Superior temporal gyrus (tissue), 1 donor: ENCODE measurements around the gene VMP1.

Experiments used
- DNase-seq: peaks from one replicate; pipeline ENCODE4 v3.0.0-alpha.2; 2016; ENCODE audit errors: extremely low spot score

Gene VMP1

DNA sequence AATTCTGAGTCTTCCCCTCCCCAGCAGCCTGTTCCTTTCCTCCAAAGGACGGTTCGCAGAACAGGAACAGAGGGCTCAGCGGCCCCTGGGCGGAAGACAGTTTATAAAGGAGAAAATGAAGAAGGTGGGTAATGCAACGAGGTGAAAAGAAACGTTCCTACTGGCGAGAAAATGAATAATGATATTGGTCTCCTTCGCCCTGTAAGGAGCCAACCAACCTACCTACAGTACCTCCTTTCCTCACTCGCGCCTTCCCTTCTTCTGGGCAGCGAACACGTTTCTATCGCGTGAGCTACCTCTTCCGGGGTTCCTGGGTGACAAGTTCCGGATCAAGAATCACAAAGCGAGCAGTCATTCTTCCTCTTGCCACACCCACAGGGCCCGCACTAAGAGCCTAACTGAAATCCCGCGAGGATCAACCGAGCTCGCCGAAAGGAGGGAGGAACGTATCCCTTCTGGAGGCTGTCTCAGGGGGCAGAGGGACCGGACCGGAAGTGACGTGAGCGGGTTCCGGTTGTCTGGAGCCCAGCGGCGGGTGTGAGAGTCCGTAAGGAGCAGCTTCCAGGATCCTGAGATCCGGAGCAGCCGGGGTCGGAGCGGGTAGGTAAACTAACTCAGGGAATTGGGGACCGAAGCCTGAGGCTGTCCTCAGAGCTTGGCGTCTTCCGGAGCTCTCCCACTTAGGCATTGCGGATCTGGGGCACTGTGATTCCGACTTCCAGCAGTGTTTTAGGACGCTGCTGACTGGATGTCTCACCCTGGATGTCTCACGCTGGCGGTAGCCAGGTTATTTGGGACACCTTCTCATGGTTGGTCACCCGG lies at the start of gene VMP1, which contains the start of gene PTRH2:
Gene VMP1, plus strand, starts transcription at position 506 of the 822 bp plus-strand sequence. CDS start 23,793 bp downstream, outside the sequence.
Gene PTRH2, minus strand, starts transcription at position 282 of the 822 bp plus-strand sequence. CDS start 9,452 bp downstream, outside the sequence.
- peak; percentile 100 for DNase-seq

DNA sequence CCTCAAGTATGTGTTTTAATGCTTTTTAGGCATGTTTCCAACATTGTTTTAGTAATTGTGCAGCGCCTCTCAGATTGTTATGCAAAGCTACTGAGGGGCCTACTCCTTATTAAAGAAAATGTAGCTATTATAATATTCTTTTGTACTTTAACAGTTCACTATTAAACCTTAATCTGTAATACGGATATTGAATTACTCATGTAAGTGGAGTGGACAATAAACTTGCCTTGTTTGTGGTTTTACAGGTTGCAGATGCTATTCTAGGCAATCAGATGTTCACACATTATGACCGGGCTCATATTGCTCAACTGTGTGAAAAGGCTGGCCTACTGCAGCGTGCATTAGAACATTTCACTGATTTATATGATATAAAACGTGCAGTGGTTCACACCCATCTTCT lies 41.2 kb upstream of the VMP1 start:
- no peak for DNase-seq

DNA sequence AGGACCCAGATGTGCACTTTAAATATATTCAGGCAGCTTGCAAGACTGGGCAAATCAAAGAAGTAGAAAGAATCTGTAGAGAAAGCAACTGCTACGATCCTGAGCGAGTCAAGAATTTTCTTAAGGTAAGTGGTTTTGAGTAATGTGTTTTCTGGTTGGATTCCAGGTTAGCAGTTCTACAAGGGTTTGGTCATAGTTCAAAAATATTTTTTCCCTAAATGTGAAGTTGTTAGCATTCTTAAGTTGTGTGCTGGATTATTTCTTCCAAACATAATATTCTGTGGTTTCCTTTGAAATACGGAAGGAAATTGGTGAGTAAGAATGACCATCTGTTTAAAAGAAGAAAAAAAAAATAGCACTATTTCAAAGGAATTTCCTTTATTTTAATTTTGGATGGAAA lies 38.6 kb upstream of the VMP1 start:
- no peak for DNase-seq

DNA sequence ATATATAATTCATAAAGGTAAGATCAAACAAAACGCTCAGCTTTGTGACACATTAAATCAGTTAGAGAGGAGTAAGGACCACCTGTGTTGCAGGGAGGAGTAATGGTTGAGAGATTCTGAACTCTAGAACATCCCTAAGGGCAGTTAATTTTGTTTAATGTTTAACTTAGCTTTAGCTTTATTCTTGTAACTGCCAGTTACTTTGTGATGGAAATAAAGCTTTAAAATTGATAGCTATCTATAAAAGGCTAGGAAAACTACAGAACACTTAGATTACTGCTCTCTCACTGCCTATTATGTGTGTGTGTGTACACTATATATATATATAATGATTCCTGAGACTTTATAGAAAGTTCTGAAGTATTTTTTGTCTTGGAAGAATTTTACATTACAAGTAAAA lies 38.0 kb upstream of the VMP1 start:
- no peak for DNase-seq

DNA sequence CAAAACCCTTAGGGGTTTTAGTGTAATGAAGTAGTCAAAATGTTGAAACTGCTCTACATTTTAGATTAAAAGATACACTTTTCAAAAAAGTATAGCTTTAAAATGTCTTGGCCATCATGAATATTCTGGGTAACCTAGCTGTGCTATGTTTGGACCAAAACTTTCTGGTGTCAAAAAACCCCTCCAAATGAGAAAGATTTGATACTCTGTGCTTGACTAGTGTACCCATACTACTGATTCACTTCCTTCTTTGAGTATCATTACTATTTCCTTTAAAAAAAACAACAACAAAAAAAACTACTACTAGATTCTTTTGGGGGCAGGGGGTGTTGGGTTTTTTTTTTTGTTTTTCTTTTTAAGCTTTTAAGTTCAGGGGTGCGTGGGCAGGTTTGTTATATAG lies 37.5 kb upstream of the VMP1 start:
- DNase-seq: no peak

DNA sequence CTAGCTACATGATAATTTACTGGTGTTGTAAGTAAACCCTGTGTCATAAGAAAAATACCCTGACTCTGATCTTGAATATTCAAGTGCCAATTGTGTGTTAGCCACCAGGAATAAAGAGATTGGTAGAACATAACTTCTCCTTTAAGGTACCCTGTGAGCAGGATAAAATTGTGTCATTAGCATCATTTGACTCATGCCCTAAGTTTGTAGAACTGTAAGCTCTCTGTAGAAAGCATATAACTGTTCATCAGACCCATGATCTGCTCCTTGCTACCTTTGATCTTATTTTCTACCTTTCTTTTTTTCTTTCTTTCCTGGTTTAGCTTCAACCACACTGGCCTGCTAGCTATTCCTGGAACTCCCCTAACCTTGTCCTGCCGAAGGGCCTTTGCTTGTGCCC lies 36.1 kb upstream of the VMP1 start:
- no peak for DNase-seq

DNA sequence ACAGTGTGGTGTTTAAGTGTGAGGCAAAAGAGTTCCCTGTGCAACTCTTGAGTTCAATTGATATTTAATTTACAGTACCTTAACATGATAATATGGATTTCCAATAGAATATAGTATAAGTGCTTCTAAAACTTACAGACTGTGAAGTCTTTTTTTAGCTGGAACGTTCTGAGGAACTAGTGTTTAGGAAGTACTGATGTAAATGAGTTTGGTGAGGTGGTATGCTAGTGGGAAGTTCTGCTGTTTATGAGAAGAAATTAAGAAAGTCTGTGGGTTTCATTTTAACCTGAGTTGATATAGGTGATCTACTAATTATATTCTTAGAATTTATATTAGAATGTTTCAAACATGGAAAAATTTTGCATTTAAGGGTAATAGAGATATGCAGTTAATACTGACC lies 32.2 kb upstream of the VMP1 start:
- DNase-seq: no peak

DNA sequence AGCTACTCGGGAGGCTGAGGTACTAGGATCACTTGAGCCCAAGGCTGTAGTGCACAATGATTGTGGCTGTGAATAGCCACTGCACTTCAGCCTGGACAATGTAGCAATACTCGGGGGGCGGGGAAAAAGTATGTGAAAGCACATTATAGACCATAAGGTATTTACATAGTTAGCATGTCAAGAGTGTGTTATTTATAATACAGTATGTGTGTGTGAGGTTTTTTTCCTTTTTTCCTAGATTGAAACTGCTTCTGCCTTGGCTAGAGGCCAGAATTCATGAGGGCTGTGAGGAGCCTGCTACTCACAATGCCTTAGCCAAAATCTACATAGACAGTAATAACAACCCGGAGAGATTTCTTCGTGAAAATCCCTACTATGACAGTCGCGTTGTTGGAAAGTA lies 30.7 kb upstream of the VMP1 start:
- no peak for DNase-seq

DNA sequence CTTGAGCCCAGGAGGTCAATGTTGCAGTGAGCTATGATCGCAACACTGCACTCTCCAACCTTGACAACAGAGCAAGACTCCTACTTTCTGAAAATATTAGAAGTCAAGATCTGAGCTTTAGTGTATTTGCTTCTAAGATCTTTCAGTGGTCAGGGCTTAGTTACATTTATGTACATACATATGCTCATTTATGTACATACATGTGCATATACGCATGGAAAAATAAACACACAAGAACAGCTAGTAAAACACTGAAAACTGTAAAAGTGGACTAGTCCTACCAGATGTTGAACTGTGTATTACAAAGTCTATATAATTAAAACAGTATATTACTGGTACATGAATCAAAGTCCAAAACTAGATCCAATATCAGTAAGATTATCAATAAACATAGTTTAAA lies 28.5 kb upstream of the VMP1 start:
- no peak for DNase-seq

DNA sequence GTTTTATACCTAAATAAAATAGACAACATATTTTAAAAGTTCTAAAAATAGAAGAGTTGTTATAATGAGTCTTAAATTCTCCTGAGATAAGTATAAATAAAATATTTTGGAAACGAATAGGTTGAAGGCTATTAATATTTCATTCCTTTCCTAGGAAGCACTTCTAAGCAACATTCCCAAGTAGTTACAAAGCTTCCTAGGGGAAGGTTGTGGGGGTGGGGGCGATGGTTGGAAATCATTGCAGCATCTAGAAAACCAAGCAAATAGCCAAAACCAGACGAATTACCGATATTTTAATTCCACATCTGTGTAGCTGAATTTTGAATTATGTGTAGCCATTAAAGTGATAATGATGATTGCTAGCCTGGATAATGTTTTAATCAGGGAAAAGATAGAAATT lies 27.1 kb upstream of the VMP1 start:
- no peak for DNase-seq

DNA sequence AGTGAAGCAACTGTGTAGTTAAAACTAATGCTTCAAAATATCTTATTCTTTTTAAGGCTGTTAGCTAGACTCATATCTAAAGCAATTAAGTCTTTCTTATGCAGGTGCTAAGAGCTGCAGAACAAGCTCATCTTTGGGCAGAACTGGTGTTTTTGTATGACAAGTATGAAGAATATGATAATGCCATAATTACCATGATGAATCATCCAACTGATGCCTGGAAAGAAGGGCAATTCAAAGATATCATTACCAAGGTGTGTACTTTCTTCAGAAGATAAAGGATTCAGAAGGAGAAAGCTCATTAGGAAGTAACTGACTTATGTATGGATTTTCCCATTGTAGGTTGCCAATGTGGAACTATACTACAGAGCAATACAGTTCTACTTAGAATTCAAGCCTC lies 24.2 kb upstream of the VMP1 start:
- DNase-seq: no peak

DNA sequence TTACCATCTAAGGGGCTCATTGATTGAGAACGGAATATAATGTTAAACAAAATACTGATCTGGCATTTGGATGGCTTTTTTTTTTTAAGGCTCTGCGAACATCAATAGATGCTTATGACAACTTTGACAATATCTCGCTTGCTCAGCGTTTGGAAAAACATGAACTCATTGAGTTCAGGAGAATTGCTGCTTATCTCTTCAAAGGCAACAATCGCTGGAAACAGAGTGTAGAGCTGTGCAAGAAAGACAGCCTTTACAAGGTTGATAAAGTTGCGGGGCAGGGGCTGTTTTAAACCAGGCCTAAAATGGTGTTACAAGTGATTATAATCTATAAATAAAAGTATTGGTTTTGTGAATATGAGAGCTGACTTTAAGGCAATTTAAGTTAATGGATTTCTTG lies 22.5 kb upstream of the VMP1 start:
- DNase-seq: no peak

DNA sequence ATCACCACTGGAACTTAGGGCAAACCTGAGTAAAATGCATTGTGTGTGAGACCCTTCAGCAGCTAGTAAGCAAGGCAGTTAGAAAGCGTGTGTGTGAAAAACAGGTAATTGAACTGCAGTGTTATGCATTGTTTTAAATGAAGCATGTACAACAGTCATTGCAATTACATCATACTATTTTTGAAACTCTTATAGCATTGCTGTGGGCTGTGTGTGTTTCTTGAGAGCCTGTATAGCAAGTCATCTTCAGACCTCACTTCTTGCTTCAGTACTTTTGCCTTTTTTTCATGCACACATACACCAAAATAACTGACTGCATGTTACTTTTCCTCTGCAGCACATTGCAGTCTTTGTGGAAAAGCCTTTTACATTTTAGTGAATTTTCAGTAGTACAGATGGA lies 19.4 kb upstream of the VMP1 start:
- DNase-seq: no peak

DNA sequence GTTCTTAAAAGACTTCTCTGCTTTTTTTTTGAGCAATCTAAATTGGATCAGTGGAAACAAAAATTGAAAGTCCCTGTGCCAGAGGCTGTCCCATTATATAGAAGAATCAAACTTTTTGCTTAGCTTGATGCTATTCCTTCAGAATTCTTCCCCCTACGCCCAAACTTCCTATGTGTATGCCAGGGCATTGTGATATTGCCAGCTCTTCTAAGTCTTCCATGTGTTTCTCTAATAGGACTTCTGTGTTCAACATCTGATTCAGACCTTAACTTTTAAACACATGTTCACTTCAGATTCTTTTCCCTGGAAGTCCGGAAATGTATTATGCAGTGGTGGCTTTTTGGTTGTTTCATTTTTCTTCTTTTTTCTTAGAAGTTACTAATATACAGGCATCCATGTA lies 19.0 kb upstream of the VMP1 start:
- no peak for DNase-seq

DNA sequence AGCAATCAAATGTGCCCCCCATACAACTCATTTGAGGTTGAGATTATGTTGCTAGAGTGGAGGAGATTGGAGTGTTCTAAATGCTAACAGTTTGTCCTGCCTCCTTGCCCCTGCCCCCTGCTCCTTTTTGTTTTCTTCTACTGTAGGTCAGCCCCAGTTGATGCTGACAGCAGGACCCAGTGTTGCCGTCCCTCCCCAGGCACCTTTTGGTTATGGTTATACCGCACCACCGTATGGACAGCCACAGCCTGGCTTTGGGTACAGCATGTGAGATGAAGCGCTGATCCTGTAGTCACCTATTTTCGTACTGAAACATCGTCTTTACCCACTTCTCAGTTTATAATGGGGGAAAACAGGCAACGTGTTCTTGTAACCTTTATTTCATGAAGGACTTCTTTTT lies 13.9 kb upstream of the VMP1 start:
- no peak for DNase-seq

DNA sequence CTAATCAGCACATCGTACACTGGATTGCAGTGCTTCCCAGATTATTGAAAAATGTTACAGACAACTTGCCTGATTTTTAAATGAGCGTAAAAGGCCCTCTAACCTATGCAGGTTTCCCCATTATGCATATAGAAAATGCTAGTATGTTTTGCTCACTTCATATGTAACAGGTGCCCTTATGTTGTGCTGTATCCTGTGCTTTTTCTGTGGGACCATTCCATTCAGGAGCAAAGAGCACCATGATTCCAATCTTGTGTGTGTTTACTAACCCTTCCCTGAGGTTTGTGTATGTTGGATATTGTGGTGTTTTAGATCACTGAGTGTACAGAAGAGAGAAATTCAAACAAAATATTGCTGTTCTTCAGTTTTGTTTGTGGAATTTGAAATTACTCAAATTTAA lies 13.1 kb upstream of the VMP1 start:
- DNase-seq: no peak

DNA sequence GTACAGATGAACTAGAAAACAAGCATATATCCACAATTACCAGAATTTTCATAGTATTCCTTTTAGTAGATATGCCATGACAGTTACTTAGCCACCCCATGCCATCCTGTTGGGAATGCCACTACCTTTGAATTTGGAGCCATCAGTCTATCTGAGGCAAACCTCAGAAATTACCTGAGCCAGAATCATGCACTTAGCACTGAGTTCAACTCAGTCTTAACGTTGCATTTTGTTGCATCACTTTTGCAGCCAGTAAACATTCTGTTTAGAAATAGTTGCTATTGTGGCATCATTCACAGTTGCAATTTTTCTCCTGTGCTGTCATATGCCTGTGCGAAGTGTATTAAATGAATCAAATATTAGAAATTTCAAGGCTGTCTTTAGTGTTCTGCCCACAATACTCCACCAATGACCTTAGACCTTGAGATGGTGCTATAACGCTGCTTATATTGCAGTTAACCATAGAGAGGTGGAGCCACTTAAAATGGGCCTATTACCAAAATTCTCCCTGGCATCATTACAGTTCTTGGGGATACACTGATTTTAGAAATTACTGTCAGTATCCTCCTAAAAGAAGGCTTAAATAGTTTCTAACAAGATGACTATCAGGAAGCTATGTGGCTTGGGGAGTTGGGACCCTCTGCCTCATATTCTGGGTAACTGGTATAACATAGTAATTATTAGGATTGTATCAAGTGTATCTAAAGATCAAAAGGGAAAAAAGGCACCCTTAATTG lies 11.3 kb upstream of the VMP1 start:
- DNase-seq: no peak

DNA sequence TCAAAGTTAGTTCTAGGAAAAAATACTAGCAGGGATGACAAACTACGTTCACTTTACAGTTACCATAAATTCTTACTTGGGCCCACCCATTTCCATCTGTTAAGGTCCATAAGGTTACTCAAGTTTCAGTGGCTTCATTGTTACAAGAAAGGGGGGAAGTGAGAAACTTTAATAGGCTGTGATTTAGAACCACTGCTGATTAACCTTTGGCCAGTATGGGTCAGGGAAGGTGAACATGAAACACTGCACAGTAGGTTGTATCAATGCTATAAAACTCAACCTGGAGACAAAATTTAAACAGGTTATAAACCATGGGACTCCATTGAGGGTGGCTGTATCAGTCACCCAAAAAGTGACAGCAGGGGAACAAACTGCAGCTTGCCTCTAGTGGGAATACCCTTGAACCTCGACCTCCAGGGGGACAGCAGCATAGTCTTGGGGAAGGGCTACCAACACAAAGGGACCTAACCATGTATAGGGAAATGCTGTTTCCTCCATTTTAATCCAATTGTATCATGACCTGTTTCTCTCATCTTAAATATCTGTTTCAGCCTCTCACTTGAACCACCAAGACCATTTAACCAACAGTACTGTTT lies 10.7 kb upstream of the VMP1 start:
- no peak for DNase-seq

DNA sequence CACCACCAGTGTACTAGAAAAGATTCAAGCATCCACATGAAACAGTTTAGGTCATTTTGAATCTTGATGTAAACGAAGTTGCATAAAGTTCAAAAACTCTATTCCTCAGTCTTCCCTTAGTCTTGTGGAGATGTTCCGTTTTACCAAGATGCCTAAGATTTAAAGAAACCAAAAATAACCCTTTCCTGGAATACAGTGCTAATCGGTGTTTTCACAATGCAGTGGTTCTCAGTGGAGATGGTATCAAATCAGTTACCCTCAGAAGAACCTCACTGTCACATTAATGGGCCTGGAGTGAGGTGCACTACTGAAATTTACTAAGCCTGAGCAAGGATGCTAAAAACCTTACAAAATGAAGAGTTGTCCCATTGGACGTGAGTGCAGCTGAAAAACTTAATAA lies 9.3 kb upstream of the VMP1 start:
- no peak for DNase-seq

DNA sequence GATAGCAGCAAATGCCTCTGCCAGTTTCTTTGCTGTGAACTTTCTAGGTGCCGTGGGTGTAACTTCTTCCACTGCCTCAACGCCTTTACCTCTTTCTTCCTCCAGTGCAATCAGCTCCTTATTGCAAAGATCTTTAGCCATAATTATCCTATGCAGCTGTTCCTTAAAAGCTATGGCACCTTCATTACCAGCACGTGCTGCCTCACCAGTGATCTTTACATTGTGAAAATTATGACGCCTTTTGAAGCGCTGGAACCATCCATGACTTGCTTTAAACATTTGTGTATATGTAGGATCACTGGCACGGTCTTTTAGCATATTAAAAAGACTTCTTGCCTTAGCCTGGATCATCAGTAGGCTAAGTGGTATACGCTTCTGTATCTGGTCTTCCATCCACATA lies 8.2 kb upstream of the VMP1 start:
- DNase-seq: no peak

DNA sequence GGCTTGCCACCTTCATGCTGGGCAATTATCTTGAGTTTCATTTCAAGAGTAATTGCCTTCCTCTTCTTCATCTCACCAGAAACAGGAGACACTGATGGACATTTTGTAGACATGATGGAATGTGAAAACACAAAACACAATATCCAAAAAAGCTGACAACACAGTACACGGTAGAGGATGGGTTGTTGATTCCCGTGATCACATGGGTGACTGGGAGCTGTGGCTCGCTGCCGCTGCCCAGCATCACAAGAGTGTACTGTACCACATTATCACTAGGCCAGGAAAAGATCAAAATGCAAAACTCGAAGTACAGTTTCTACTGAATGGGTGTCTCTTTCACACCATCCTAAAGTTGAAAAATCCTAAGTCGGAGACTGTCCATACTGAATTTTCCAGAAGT lies 7.7 kb upstream of the VMP1 start:
- no peak for DNase-seq

DNA sequence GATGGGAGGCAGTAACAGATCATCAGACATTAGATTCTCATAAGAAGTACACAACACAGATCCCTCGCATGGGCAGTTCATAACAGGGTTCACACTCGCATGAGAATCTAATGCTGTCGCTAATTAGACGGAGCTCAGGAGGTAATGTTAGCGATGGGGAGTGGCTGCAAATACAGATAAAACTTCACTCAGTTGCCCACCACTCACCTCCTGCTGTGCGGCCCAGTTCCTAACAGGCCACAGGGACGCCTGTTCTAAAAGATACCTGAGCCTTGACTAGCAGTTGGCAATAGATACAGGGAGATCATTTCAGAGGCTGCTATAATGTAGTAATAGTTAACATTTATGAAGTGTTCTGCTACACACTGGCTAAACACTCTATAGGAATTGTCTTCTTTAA lies 5.2 kb upstream of the VMP1 start:
- no peak for DNase-seq

DNA sequence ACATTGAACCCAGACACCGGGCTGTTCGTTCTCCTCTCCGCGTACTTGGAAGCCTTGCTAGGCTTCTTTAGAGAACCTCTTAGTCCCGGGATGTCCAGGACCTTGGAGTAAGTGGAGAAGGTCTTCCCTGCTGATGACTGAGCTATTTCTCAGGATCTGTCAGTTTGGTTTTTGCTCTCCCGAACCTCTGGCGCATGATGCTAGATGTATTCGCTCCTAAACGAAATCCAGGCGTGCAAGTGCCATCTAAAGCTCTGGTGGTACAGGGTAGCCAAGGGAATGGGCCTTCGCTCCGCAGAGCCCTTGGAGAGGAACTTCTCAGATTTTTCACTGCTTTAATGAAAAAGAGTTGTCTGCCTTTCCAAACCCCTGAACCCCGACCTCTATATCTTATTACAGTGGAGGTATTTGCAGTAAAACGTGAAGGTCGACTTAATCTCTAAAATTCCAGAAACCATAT lies 547 bp downstream of the VMP1 start:
- DNase-seq: no peak
